SJCRH30 (cell line): Measurements from ENCODE around the gene PRM3. TPM values are rescaled to one million over a fixed set of nuclear protein-coding genes. Genes with fewer than 3 reads are reported as not detected.
A peak's percentile ranks its signal among the peaks of the same experiment; 100 is the strongest.

ENCODE experiments used
- DNase-seq, 2 experiments: peaks; one replicate each; pipeline ENCODE4 v3.0.0-alpha.2; 2015 to 2020
- H3K27ac ChIP-seq: fragments of 250-450 bp; sonication (Bioruptor Pico); 2 replicates; pipeline ENCODE4 v1.5.1; 2020; ENCODE audit warnings: mild to moderate bottlenecking, moderate library complexity
- H3K27me3 ChIP-seq: fragments of 250-450 bp; sonication (Bioruptor Pico); 2 replicates; pipeline ENCODE4 v1.5.1; 2020; ENCODE audit warnings: mild to moderate bottlenecking, moderate library complexity
- H3K36me3 ChIP-seq: fragments of 250-450 bp; sonication (Bioruptor Pico); 2 replicates; pipeline ENCODE4 v1.5.1; 2020; ENCODE audit warnings: mild to moderate bottlenecking, moderate library complexity
- H3K4me1 ChIP-seq: fragments of 250-450 bp; sonication (Bioruptor Pico); 2 replicates; pipeline ENCODE4 v1.5.1; 2020; ENCODE audit warnings: mild to moderate bottlenecking, moderate library complexity
- H3K4me3 ChIP-seq: fragments of 250-450 bp; sonication (Bioruptor Pico); 2 replicates; pipeline ENCODE4 v1.5.1; 2020; ENCODE audit warnings: mild to moderate bottlenecking, moderate library complexity
- H3K9me3 ChIP-seq: fragments of 250-450 bp; sonication (Bioruptor Pico); replicated peaks from 2 replicates; pipeline ENCODE4 v1.5.1; 2020; ENCODE audit warnings: mild to moderate bottlenecking, moderate library complexity
- total RNA-seq: library from RNA; depleted of rRNA; stranded (reverse); fragments of >200 nt; shearing (Covaris generic); gene quantifications from 2 replicates; pipeline ENCODE4 v1.2.3, GENCODE V29; 2014; rRNA removed

PRM3 gene
- total RNA-seq, 1 experiment from 2014 or later, result not detected

GRCh38 chr16:11225677-11226549 lies 47.5 kb downstream of the PRM3 start:
- Histone ChIP-seq H3K27me3 (no peaks in the 10 kb centered on the region), H3K36me3 (no peaks in the 10 kb centered on the region), H3K27ac (no peak overlapping the region), H3K4me3 (no peak overlapping the region), H3K4me1 (no peaks in the 10 kb centered on the region), H3K9me3 (no peaks in the 10 kb centered on the region)
- no peak for DNase-seq

- no peak for DNase-seq
- Histone ChIP-seq H3K4me3 (no peak overlapping the region), H3K4me1 (no peaks in the 10 kb centered on the region), H3K36me3 (no peaks in the 10 kb centered on the region), H3K27me3 (no peaks in the 10 kb centered on the region), H3K9me3 (no peaks in the 10 kb centered on the region), H3K27ac (no peak overlapping the region)
Observed at GRCh38 chr16:11224894-11225676, 48.3 kb downstream of the PRM3 start.

- Histone ChIP-seq H3K9me3 (no peaks in the 10 kb centered on the region), H3K27me3 (no peaks in the 10 kb centered on the region), H3K27ac (no peak overlapping the region), H3K4me3 (no peak overlapping the region), H3K36me3 (no peaks in the 10 kb centered on the region), H3K4me1 (no peaks in the 10 kb centered on the region)
- peak in 1 of 2 experiments; percentile 44 for DNase-seq
Observed at GRCh38 chr16:11224096-11224893, 49.1 kb downstream of the PRM3 start.

Other genes starting within 250 kb of the PRM3 start
- gene SOCS1, start 17.4 kb downstream of the PRM3 start, total RNA-seq, result 1.4 and 1.8 TPM in 2 replicates
- gene TNP2, start 4.3 kb downstream of the PRM3 start, total RNA-seq, result not detected in 2 replicates
- not detected in 2 replicates for gene PRM2, start 2.9 kb upstream of the PRM3 start, total RNA-seq
- gene PRM1, start 7.7 kb upstream of the PRM3 start, total RNA-seq, result not detected in 2 replicates
- gene RMI2, start 71.8 kb upstream of the PRM3 start, total RNA-seq, result 28.2 and 33.0 TPM in 2 replicates